Transverse colon (tissue), 4 donors: ENCODE measurements around the gene NOL3. TPM values are rescaled to one million over a fixed set of nuclear protein-coding genes. Genes with fewer than 3 reads are reported as not detected.

Experiments
- DNase-seq: peaks from one replicate; pipeline ENCODE4 v3.0.0-alpha.2; 2019
- H3K27ac ChIP-seq, 4 donors: fragments of 200-600 bp; sonication (generic); 2 replicates each; pipeline ENCODE4 v1.5.1; 2016 to 2018; ENCODE audit warnings: inconsistent platforms in 4 of 4
- H3K27me3 ChIP-seq: fragments of 200-600 bp; sonication (generic); 2 replicates; pipeline ENCODE4 v1.5.1; 2017; ENCODE audit warnings: inconsistent platforms
- H3K36me3 ChIP-seq, 4 donors: fragments of 200-600 bp; sonication (generic); 2 replicates each; pipeline ENCODE4 v1.5.1; 2017 to 2019; ENCODE audit warnings: inconsistent platforms in 4 of 4
- H3K4me1 ChIP-seq, 4 donors: fragments of 200-600 bp; sonication (generic); 2 replicates each; pipeline ENCODE4 v1.5.1; 2017 to 2020; ENCODE audit warnings: inconsistent platforms in 4 of 4
- H3K4me3 ChIP-seq, 4 donors: fragments of 200-600 bp; sonication (generic); 1 replicate in 1 of 4; 2 replicates in 3 of 4; pipeline versions ENCODE4 v1.5.1 to v1.6.1; 2017 to 2019; ENCODE audit warnings: inconsistent platforms in 4 of 4
- H3K9me3 ChIP-seq, 2 donors: fragments of 200-600 bp; sonication (generic); 2 replicates each; pipeline ENCODE4 v1.5.1; 2017 to 2019; ENCODE audit warnings: inconsistent platforms in 2 of 2
- CTCF ChIP-seq, 5 experiments: fragments of 200-600 bp in 3 of 5; fragments of 450-650 bp in 2 of 5; sonication (generic) in 3 of 5; IDR thresholded peaks; 1 replicate in 2 of 5; 2 replicates in 3 of 5; pipeline ENCODE4 v1.5.1; 2016 to 2017; ENCODE audit warnings: antibody characterized with exemption in 5 of 5, inconsistent platforms in 3 of 5, mild to moderate bottlenecking in 2 of 5, moderate library complexity in 1 of 5
- EP300 ChIP-seq: sonication (generic); formaldehyde crosslinking; IDR thresholded peaks from one replicate; pipeline ENCODE4 v1.6.1; 2017; ENCODE audit warnings: antibody characterized with exemption, low read depth
- POLR2A ChIP-seq: fragments of 450-650 bp; IDR thresholded peaks from one replicate; pipeline ENCODE4 v1.6.1; 2016; ENCODE audit warnings: antibody characterized with exemption, mild to moderate bottlenecking, moderate library complexity
- POLR2AphosphoS5 ChIP-seq, 3 donors: sonication (generic); formaldehyde crosslinking; IDR thresholded peaks; one replicate each; pipeline ENCODE4 v1.6.1; 2016; ENCODE audit warnings: antibody characterized with exemption in 3 of 3
- WGBS, 2 donors: methylation state at CpG; one replicate each; pipeline ENCODE4 v1.1.5; 2018; ENCODE audit warnings: low coverage in 1 of 2; 5-methylcytosine and 5-hydroxymethylcytosine counted together
- in situ Hi-C, 4 donors: fragments of 200-750 bp; cut with MboI; loops; one replicate each; pipeline versions ENCODE4 v1.15.0 to v1.15.1; 2017; ENCODE audit warnings: low sequenced_read_pairs in 3 of 4, low pct_ligation_motif_present in 1 of 4, low pct_unique_long_range_greater_than_20kb in 1 of 4
- intact Hi-C: fragments of 100-400 bp; cut with DNase I; formaldehyde crosslinking; loops from one replicate; pipeline ENCODE4 v1.15.1; 2023; ENCODE audit warnings: low total_unique reads
- total RNA-seq, 4 donors: library from RNA; depleted of rRNA; stranded (reverse); fragments of >200 nt; gene quantifications; one replicate each; pipeline ENCODE4 v1.1.0, GENCODE V29; 2016

NOL3 gene
- total RNA-seq, 4 donors from 2014 or later, result 39.5 to 65.9 (median 41.2) TPM

GRCh38 chr16:67191995-67192681 lies 21.8 kb downstream of the NOL3 start, which contains the start of gene E2F4:
E2F4 (plus strand) TSS chr16:67192155; CDS start chr16:67192228, 73 bp downstream.
- in situ Hi-C loops, result no loop called here
- peak; percentile 93 for DNase-seq
- Histone ChIP-seq H3K4me3 (peak within 1 kb of the TSS; percentile 79 to 97 (median 88)), H3K27me3 (no peaks in the 10 kb centered on the region), H3K4me1 (peaks cover 11 to 25% (median 19%) of the 10 kb centered on the region in 4 donors), H3K27ac (peak within 1 kb of the TSS; percentile 78 to 92 (median 86)), H3K36me3 (peaks cover 0 to 26% (median 11%) of the 10 kb centered on the region in 4 donors), H3K9me3 (no peaks in the 10 kb centered on the region)
- TF ChIP-seq EP300 (no peak), POLR2AphosphoS5 (IDR thresholded peaks at IDR 0.05) (peak; percentile 55 to 87 (median 81)), POLR2A (peak; percentile 35), CTCF (IDR thresholded peaks at IDR 0.05) (no peak)
- intact Hi-C loops, result no loop called here
- WGBS, 2 donors, result 0% methylated on average over 53 of the region's 54 CpGs; no CpG with 5 or more reads in 1 of the 2 donors

- TF ChIP-seq POLR2A, result no peak
- no peak for TF ChIP-seq POLR2AphosphoS5 (IDR thresholded peaks at IDR 0.05)
- no peak for TF ChIP-seq EP300
- TF ChIP-seq CTCF (IDR thresholded peaks at IDR 0.05), result no peak
- Histone ChIP-seq H3K27ac (peak overlapping the region; percentile 78 to 92 (median 86)), H3K4me3 (peak overlapping the region; percentile 79 to 97 (median 88)), H3K36me3 (peaks cover 0 to 31% (median 11%) of the 10 kb centered on the region in 4 donors), H3K9me3 (no peaks in the 10 kb centered on the region), H3K27me3 (no peaks in the 10 kb centered on the region), H3K4me1 (peaks cover 11 to 26% (median 23%) of the 10 kb centered on the region in 4 donors)
- 27% methylated on average over 17 of the region's 17 CpGs; no CpG with 5 or more reads in 1 of the 2 donors for WGBS, 2 donors
- intact Hi-C loops (no loop called here), in situ Hi-C loops (no loop called here)
- DNase-seq, result no peak
Measured at GRCh38 chr16:67192781-67193361, 22.5 kb downstream of the NOL3 start.

GRCh38 chr16:67193536-67193935 lies 23.2 kb downstream of the NOL3 start:
- Histone ChIP-seq H3K4me1 (peaks cover 11 to 33% (median 29%) of the 10 kb centered on the region in 4 donors), H3K4me3 (peak overlapping the region in 1 of 4 donors; percentile 97), H3K27me3 (no peaks in the 10 kb centered on the region), H3K27ac (peak overlapping the region in 1 of 4 donors; percentile 92), H3K9me3 (no peaks in the 10 kb centered on the region), H3K36me3 (peaks cover 0 to 31% (median 11%) of the 10 kb centered on the region in 4 donors)
- DNase-seq, result no peak
- in situ Hi-C loops (no loop called here), intact Hi-C loops (no loop called here)
- TF ChIP-seq CTCF (IDR thresholded peaks at IDR 0.05), result no peak

GRCh38 chr16:67194260-67194659 lies 23.9 kb downstream of the NOL3 start:
- Histone ChIP-seq H3K4me1 (peaks cover 11 to 37% (median 34%) of the 10 kb centered on the region in 4 donors), H3K4me3 (no peak overlapping the region), H3K9me3 (no peaks in the 10 kb centered on the region), H3K27me3 (no peaks in the 10 kb centered on the region), H3K36me3 (peaks cover 0 to 31% (median 11%) of the 10 kb centered on the region in 4 donors), H3K27ac (no peak overlapping the region)
- in situ Hi-C loops (no loop called here), intact Hi-C loops (no loop called here)
- WGBS, 2 donors, result 96% methylated on average over 6 of the region's 6 CpGs; no CpG with 5 or more reads in 1 of the 2 donors
- TF ChIP-seq EP300, result no peak
- DNase-seq, result no peak
